Activated T-cell treated with anti-CD3 and anti-CD28 coated beads, Interleukin-2, amount 50 U/mL, for 72 hours (primary cell): Measurements from ENCODE around the gene SLC25A46. TPM values are rescaled to one million over a fixed set of nuclear protein-coding genes. Genes with fewer than 3 reads are reported as not detected.
"Not testable (repeated sequence)": the region's sequence is repeated elsewhere in the genome, so short reads cannot be mapped to it uniquely, and the experiment has no call there.

Experiments used
- ATAC-seq, 2 donors: fragments of 150-1000 bp; cut with Tn5 transposase; replicated peaks in 1 of 2; 2 replicates each; pipeline ENCODE4 v1.10.0; 2021; ENCODE audit warnings: moderate library complexity in 2 of 2, mild to moderate bottlenecking in 1 of 2
- DNase-seq, 2 donors: peaks; one replicate each; pipeline ENCODE4 v3.0.0; 2021 to 2022; ENCODE audit warnings: mixed read lengths in 1 of 2
- H3K27ac Mint-ChIP-seq: one replicate; pipeline ENCODE4 v1.8.0; 2022; ENCODE audit warnings: mild to moderate bottlenecking, moderate library complexity, mixed read lengths
- H3K27me3 Mint-ChIP-seq: one replicate; pipeline ENCODE4 v1.8.0; 2022; ENCODE audit warnings: low read depth, mixed read lengths
- H3K36me3 Mint-ChIP-seq, 2 donors: one replicate each; pipeline ENCODE4 v1.8.0; 2022; ENCODE audit warnings: mixed read lengths in 2 of 2, mild to moderate bottlenecking in 1 of 2; ENCODE audit not compliant: insufficient read depth in 2 of 2
- H3K4me1 Mint-ChIP-seq: one replicate; pipeline ENCODE4 v1.8.0; 2022; ENCODE audit warnings: low read depth, mixed read lengths
- H3K4me3 Mint-ChIP-seq, 2 donors: one replicate each; pipeline ENCODE4 v1.8.0; 2022; ENCODE audit warnings: mild to moderate bottlenecking in 2 of 2, mixed read lengths in 2 of 2, moderate library complexity in 2 of 2
- H3K9me3 Mint-ChIP-seq, 2 donors: one replicate each; pipeline ENCODE4 v1.8.0; 2022; ENCODE audit warnings: mixed read lengths in 2 of 2
- total RNA-seq, 2 donors: library from RNA; stranded (reverse); gene quantifications; one replicate each; pipeline ENCODE4 v1.2.3, GENCODE V29; 2022

Gene SLC25A46
- 10 to 100 TPM; 52.6 to 57.4 TPM for total RNA-seq

GRCh38 chr5:110738812-110739651 lies at the start of gene SLC25A46:
Gene SLC25A46, plus strand, starts transcription at chr5:110739007. Its CDS starts 113 bp downstream, at chr5:110739120.
- ATAC-seq: peak; percentile 92 to 94
- peak within 1 kb of the TSS; percentile 86 to 96 for H3K4me3 Mint-ChIP-seq
- no peaks in the 10 kb centered on the region for H3K9me3 Mint-ChIP-seq
- H3K27ac Mint-ChIP-seq: peak within 1 kb of the TSS; percentile 24
- peak; percentile 89 to 90 for DNase-seq
- peaks cover 0 to 5% of the 10 kb centered on the region in 2 donors for H3K36me3 Mint-ChIP-seq
- H3K27me3 Mint-ChIP-seq: peaks cover 6% of the 10 kb centered on the region
- peaks cover 36% of the 10 kb centered on the region for H3K4me1 Mint-ChIP-seq

- not testable (repeated sequence) for H3K4me1 Mint-ChIP-seq, H3K9me3 Mint-ChIP-seq, DNase-seq, H3K4me3 Mint-ChIP-seq, H3K27me3 Mint-ChIP-seq, H3K36me3 Mint-ChIP-seq, H3K27ac Mint-ChIP-seq, ATAC-seq
Observed at GRCh38 chr5:110690587-110690986, 48.2 kb upstream of the SLC25A46 start.

GRCh38 chr5:110692669-110693068 lies 46.1 kb upstream of the SLC25A46 start:
- DNase-seq, H3K9me3 Mint-ChIP-seq, H3K27me3 Mint-ChIP-seq, H3K27ac Mint-ChIP-seq, H3K4me3 Mint-ChIP-seq, ATAC-seq, H3K4me1 Mint-ChIP-seq, H3K36me3 Mint-ChIP-seq: not testable (repeated sequence)

- H3K4me1 Mint-ChIP-seq: no peaks in the 10 kb centered on the region
- no peaks in the 10 kb centered on the region for H3K36me3 Mint-ChIP-seq
- H3K9me3 Mint-ChIP-seq: no peaks in the 10 kb centered on the region
- DNase-seq (no peak), ATAC-seq (no peak)
- no peak overlapping the region for H3K4me3 Mint-ChIP-seq
- peaks cover 13% of the 10 kb centered on the region for H3K27me3 Mint-ChIP-seq
- H3K27ac Mint-ChIP-seq: no peak overlapping the region
Observed at GRCh38 chr5:110702300-110702699, 36.5 kb upstream of the SLC25A46 start.

GRCh38 chr5:110702704-110703103 lies 36.1 kb upstream of the SLC25A46 start:
- Mint-ChIP-seq H3K4me3 (no peak overlapping the region), H3K27me3 (peaks cover 13% of the 10 kb centered on the region), H3K4me1 (no peaks in the 10 kb centered on the region), H3K36me3 (no peaks in the 10 kb centered on the region), H3K9me3 (no peaks in the 10 kb centered on the region), H3K27ac (no peak overlapping the region)
- DNase-seq (no peak), ATAC-seq (no peak)

- DNase-seq: no peak
- H3K36me3 Mint-ChIP-seq: no peaks in the 10 kb centered on the region
- H3K9me3 Mint-ChIP-seq: no peaks in the 10 kb centered on the region
- no peak overlapping the region for H3K27ac Mint-ChIP-seq
- peaks cover 13% of the 10 kb centered on the region for H3K27me3 Mint-ChIP-seq
- no peak overlapping the region for H3K4me3 Mint-ChIP-seq
- no peaks in the 10 kb centered on the region for H3K4me1 Mint-ChIP-seq
- ATAC-seq: no peak
Observed at GRCh38 chr5:110703481-110703880, 35.3 kb upstream of the SLC25A46 start.

- Mint-ChIP-seq H3K4me3 (no peak overlapping the region), H3K27ac (no peak overlapping the region), H3K27me3 (peaks cover 20% of the 10 kb centered on the region), H3K9me3 (peaks cover 0 to 1% of the 10 kb centered on the region in 2 donors), H3K4me1 (no peaks in the 10 kb centered on the region), H3K36me3 (no peaks in the 10 kb centered on the region)
- ATAC-seq (no peak), DNase-seq (no peak)
Observed at GRCh38 chr5:110705349-110705748, 33.5 kb upstream of the SLC25A46 start.

GRCh38 chr5:110707260-110707844 lies 31.5 kb upstream of the SLC25A46 start:
- Mint-ChIP-seq H3K4me3 (no peak overlapping the region), H3K36me3 (no peaks in the 10 kb centered on the region), H3K4me1 (no peaks in the 10 kb centered on the region), H3K27me3 (peaks cover 20% of the 10 kb centered on the region), H3K27ac (no peak overlapping the region), H3K9me3 (peaks cover 0 to 1% of the 10 kb centered on the region in 2 donors)
- ATAC-seq (no peak), DNase-seq (no peak)

GRCh38 chr5:110716247-110717245 lies 22.3 kb upstream of the SLC25A46 start:
- Mint-ChIP-seq H3K27ac (no peak overlapping the region), H3K36me3 (no peaks in the 10 kb centered on the region), H3K4me1 (no peaks in the 10 kb centered on the region), H3K9me3 (no peaks in the 10 kb centered on the region), H3K27me3 (peaks cover 7% of the 10 kb centered on the region), H3K4me3 (no peak overlapping the region)
- DNase-seq: no peak
- ATAC-seq: no peak

- Mint-ChIP-seq H3K27me3 (peaks cover 7% of the 10 kb centered on the region), H3K4me3 (no peak overlapping the region), H3K4me1 (no peaks in the 10 kb centered on the region), H3K36me3 (no peaks in the 10 kb centered on the region), H3K9me3 (no peaks in the 10 kb centered on the region), H3K27ac (no peak overlapping the region)
- DNase-seq (no peak), ATAC-seq (no peak)
Observed at GRCh38 chr5:110718311-110718710, 20.5 kb upstream of the SLC25A46 start.

- DNase-seq: peak; percentile 75 to 81
- no peaks in the 10 kb centered on the region for H3K9me3 Mint-ChIP-seq
- H3K27ac Mint-ChIP-seq: peak within 1 kb of the TSS; percentile 99
- peak within 1 kb of the TSS; percentile 85 to 100 for H3K4me3 Mint-ChIP-seq
- ATAC-seq: peak; percentile 100
- H3K27me3 Mint-ChIP-seq: no peaks in the 10 kb centered on the region
- H3K4me1 Mint-ChIP-seq: peaks cover 9% of the 10 kb centered on the region
- H3K36me3 Mint-ChIP-seq: no peaks in the 10 kb centered on the region
Observed at GRCh38 chr5:110726249-110727024, 12.4 kb upstream of the SLC25A46 start, which contains the start of gene TMEM232. Gene TMEM232, minus strand, starts transcription at chr5:110726671. Its CDS starts 59,319 bp downstream, at chr5:110667352.

GRCh38 chr5:110727025-110727314 lies 11.8 kb upstream of the SLC25A46 start:
- Mint-ChIP-seq H3K4me3 (peak overlapping the region; percentile 85 to 100), H3K27ac (peak overlapping the region; percentile 99)

More at GRCh38 chr5:110727025-110727314, 11.8 kb upstream of the SLC25A46 start:
- peak in 1 of 2 donors; percentile 13 for DNase-seq
- Mint-ChIP-seq H3K9me3 (no peaks in the 10 kb centered on the region), H3K4me1 (peaks cover 9% of the 10 kb centered on the region), H3K36me3 (no peaks in the 10 kb centered on the region), H3K27me3 (no peaks in the 10 kb centered on the region)
- ATAC-seq: peak; percentile 50 to 69
